Fibroblast of lung (primary cell): Measurements from ENCODE around the gene ZCWPW2. TPM values are rescaled to one million over a fixed set of nuclear protein-coding genes. Genes with fewer than 3 reads are reported as not detected.

ENCODE experiments used
- DNase-seq, 2 donors: peaks; one replicate each; pipeline versions ENCODE4 v3.0.0 to v3.0.0-alpha.2; 2010; ENCODE audit warnings: low read depth in 2 of 2
- H2AFZ ChIP-seq: 2 replicates; pipeline ENCODE4 v1.5.1; 2012; ENCODE audit warnings: low read length, control low read depth, inconsistent platforms
- H3K27ac ChIP-seq: 2 replicates; pipeline ENCODE4 v1.5.1; 2011; ENCODE audit warnings: low read length, control low read depth; ENCODE audit not compliant: insufficient read depth
- H3K27me3 ChIP-seq: 2 replicates; pipeline ENCODE4 v1.5.1; 2011; ENCODE audit warnings: mild to moderate bottlenecking, low read length; ENCODE audit not compliant: control insufficient read depth, insufficient read depth
- H3K36me3 ChIP-seq: 2 replicates; pipeline ENCODE4 v1.5.1; 2011; ENCODE audit warnings: low read length; ENCODE audit not compliant: control insufficient read depth, insufficient read depth
- H3K4me1 ChIP-seq: 2 replicates; pipeline ENCODE4 v1.5.1; 2011; ENCODE audit warnings: low read length; ENCODE audit not compliant: control insufficient read depth, insufficient read depth; ENCODE audit errors: extremely low read depth
- H3K4me2 ChIP-seq: 2 replicates; pipeline ENCODE4 v1.5.1; 2011; ENCODE audit warnings: low read length, control low read depth; ENCODE audit not compliant: insufficient read depth; ENCODE audit errors: extremely low read depth
- H3K4me3 ChIP-seq, 4 experiments: fragments of 200-600 bp in 1 of 4; sonication (generic) in 1 of 4; replicated peaks in 1 of 4; 2 replicates each; pipeline ENCODE4 v1.5.1; 2011 to 2016; ENCODE audit warnings: low read length in 4 of 4, low read depth in 3 of 4, mild to moderate bottlenecking in 3 of 4, control low read depth in 2 of 4, inconsistent platforms in 1 of 4, mixed read lengths in 1 of 4; ENCODE audit not compliant: insufficient read depth in 1 of 4; ENCODE audit errors: control extremely low read depth in 1 of 4
- H3K79me2 ChIP-seq: 2 replicates; pipeline ENCODE4 v1.5.1; 2012; ENCODE audit warnings: mild to moderate bottlenecking, low read length, inconsistent platforms; ENCODE audit not compliant: control insufficient read depth, insufficient read depth
- H3K9ac ChIP-seq: 2 replicates; pipeline ENCODE4 v1.5.1; 2011; ENCODE audit warnings: mild to moderate bottlenecking, low read length, control low read depth; ENCODE audit not compliant: insufficient read depth
- H3K9me3 ChIP-seq: 2 replicates; pipeline ENCODE4 v1.5.1; 2012; ENCODE audit warnings: low read depth, low read length; ENCODE audit not compliant: control insufficient read depth, insufficient read depth
- H4K20me1 ChIP-seq: 2 replicates; pipeline ENCODE4 v1.5.1; 2011; ENCODE audit warnings: low read length; ENCODE audit not compliant: control insufficient read depth, insufficient read depth; ENCODE audit errors: extremely low read depth
- EZH2 ChIP-seq: IDR thresholded peaks from 2 replicates; pipeline ENCODE4 v1.5.1; 2012; ENCODE audit warnings: low read length, control low read depth, mild to moderate bottlenecking; ENCODE audit errors: missing control alignments
- polyA plus RNA-seq, 2 donors: library from polyadenylated mRNA; depleted of rRNA in 1 of 2; stranded (reverse) in 1 of 2; unstranded in 1 of 2; fragments of >200 nt; gene quantifications; 2 replicates each; pipeline ENCODE4 v1.2.1, GENCODE V29; 2011 to 2012; ENCODE audit warnings: missing spikeins in 1 of 2
- total RNA-seq: library from RNA; depleted of rRNA; stranded (reverse); fragments of >200 nt; gene quantifications from 2 replicates; pipeline ENCODE4 v1.2.1, GENCODE V29; 2014
- TF ChIP-seq, protein P1 (sequence below), 2 donors: IDR thresholded peaks in 1 of 2; conservative IDR thresholded peaks in 1 of 2; 1 replicate in 1 of 2; 2 replicates in 1 of 2; pipeline ENCODE4 v1.5.1; 2011 to 2012; ENCODE audit warnings: low read length in 2 of 2, control low read depth in 1 of 2, inconsistent platforms in 1 of 2, low read depth in 1 of 2, mild to moderate bottlenecking in 1 of 2

Gene ZCWPW2
- total and polyA plus RNA-seq, 2 donors (not counting 1 experiment from before 2014, with no cell fraction given): 0.68 to 1.7 TPM

DNA sequence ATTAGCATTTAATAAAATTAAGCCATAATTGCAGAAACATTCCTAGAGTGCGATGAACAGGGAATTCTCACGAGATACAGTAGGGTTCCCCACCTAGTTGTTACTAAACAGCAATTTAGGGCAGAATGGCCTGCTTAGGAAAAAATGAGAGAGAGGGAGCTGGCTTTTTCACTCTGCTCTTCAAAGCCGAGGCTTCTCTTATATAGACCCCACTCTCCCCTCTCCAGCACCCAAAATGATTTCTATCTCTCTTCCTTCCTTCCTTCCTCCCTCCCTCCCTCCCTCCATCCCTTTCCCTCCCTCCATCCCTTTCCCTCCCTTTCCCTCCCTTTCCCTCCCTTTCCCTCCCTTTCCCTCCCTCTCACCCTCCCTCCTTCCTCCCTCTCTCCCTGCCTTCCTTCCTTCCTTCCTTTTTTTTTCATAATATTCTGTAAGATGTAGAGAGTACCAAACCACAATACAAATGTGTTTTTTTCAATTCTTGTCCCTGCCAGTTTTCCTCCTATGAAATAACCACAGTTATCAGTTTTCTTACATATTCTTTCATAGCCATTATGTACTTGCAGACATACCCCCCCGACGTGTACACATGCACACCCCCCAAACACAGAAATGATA lies 48.1 kb upstream of the ZCWPW2 start:
- Histone ChIP-seq H3K36me3 (no peaks in the 10 kb centered on the region), H3K4me1 (no peaks in the 10 kb centered on the region), H4K20me1 (no peaks in the 10 kb centered on the region), H3K4me3 (no peak overlapping the region), H3K4me2 (no peak overlapping the region), H3K27me3 (no peaks in the 10 kb centered on the region), H3K79me2 (no peaks in the 10 kb centered on the region), H3K9me3 (no peaks in the 10 kb centered on the region), H3K27ac (no peak overlapping the region), H2AFZ (no peak overlapping the region), H3K9ac (no peak overlapping the region)
- TF ChIP-seq, protein P1, sequence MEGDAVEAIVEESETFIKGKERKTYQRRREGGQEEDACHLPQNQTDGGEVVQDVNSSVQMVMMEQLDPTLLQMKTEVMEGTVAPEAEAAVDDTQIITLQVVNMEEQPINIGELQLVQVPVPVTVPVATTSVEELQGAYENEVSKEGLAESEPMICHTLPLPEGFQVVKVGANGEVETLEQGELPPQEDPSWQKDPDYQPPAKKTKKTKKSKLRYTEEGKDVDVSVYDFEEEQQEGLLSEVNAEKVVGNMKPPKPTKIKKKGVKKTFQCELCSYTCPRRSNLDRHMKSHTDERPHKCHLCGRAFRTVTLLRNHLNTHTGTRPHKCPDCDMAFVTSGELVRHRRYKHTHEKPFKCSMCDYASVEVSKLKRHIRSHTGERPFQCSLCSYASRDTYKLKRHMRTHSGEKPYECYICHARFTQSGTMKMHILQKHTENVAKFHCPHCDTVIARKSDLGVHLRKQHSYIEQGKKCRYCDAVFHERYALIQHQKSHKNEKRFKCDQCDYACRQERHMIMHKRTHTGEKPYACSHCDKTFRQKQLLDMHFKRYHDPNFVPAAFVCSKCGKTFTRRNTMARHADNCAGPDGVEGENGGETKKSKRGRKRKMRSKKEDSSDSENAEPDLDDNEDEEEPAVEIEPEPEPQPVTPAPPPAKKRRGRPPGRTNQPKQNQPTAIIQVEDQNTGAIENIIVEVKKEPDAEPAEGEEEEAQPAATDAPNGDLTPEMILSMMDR (conservative IDR thresholded peaks at IDR 0.05 in 1 of 2, IDR thresholded peaks at IDR 0.05 in 1 of 2; ENCODE audit: low read depth in 1 of 2, low read length in 2 of 2): no peak
- no peak for TF ChIP-seq EZH2
- DNase-seq: no peak

- DNase-seq: no peak
- Histone ChIP-seq H3K4me1 (no peaks in the 10 kb centered on the region), H3K4me3 (no peak overlapping the region), H3K9ac (no peak overlapping the region), H3K27me3 (no peaks in the 10 kb centered on the region), H3K9me3 (no peaks in the 10 kb centered on the region), H3K79me2 (no peaks in the 10 kb centered on the region), H3K27ac (no peak overlapping the region), H3K4me2 (no peak overlapping the region), H4K20me1 (no peaks in the 10 kb centered on the region), H2AFZ (no peak overlapping the region), H3K36me3 (no peaks in the 10 kb centered on the region)
- no peak for TF ChIP-seq EZH2
- TF ChIP-seq, protein P1 (conservative IDR thresholded peaks at IDR 0.05 in 1 of 2, IDR thresholded peaks at IDR 0.05 in 1 of 2; ENCODE audit: low read depth in 1 of 2, low read length in 2 of 2): no peak
Observed at GRCh38 chr3:28301688-28302087, 46.8 kb upstream of the ZCWPW2 start.

DNA sequence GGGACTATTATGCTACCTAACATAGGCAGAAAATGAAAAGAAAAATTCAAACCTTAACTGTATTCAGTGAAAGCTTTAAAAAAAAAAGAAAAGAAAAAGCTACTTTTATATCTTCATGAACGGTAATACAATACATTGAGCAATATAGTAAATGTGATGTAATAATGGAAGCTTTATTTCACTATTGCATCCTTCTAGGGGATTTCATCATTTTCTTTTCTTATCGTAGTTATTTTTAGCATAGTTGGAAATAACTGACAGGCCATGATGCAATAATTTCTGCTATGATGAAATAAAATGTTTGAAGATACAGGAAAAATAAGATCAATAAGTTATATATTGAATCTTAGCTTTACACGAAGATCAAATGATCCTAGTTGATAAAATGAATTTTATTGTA lies 40.3 kb upstream of the ZCWPW2 start:
- no peaks in the 10 kb centered on the region for H3K27me3 ChIP-seq
- no peak overlapping the region for H3K9ac ChIP-seq
- H4K20me1 ChIP-seq: no peaks in the 10 kb centered on the region
- no peaks in the 10 kb centered on the region for H3K9me3 ChIP-seq
- peak in 1 of 2 donors; percentile 55 for DNase-seq
- TF ChIP-seq, protein P1 (conservative IDR thresholded peaks at IDR 0.05 in 1 of 2, IDR thresholded peaks at IDR 0.05 in 1 of 2; ENCODE audit: low read depth in 1 of 2, low read length in 2 of 2): no peak
- TF ChIP-seq EZH2: no peak
- H2AFZ ChIP-seq: no peak overlapping the region
- H3K79me2 ChIP-seq: no peaks in the 10 kb centered on the region
- H3K4me3 ChIP-seq: no peak overlapping the region
- no peak overlapping the region for H3K27ac ChIP-seq
- H3K36me3 ChIP-seq: no peaks in the 10 kb centered on the region
- H3K4me2 ChIP-seq: no peak overlapping the region
- no peaks in the 10 kb centered on the region for H3K4me1 ChIP-seq
